Hepatocyte (in vitro differentiated cells): ENCODE measurements around the gene CLIC4. TPM values are rescaled to one million over a fixed set of nuclear protein-coding genes. Genes with fewer than 3 reads are reported as not detected.

ENCODE experiments used
- DNase-seq: peaks from one replicate; pipeline ENCODE4 v3.0.0-alpha.2; 2016; ENCODE audit warnings: low spot score
- H2AFZ ChIP-seq: fragments of 200-600 bp; sonication (generic); 2 replicates; pipeline ENCODE4 v1.6.0; 2016; ENCODE audit warnings: antibody characterized with exemption, mild to moderate bottlenecking
- H3K27ac ChIP-seq: fragments of 200-600 bp; sonication (generic); 2 replicates; pipeline ENCODE4 v1.5.1; 2016; ENCODE audit warnings: mild to moderate bottlenecking
- H3K27me3 ChIP-seq: fragments of 200-600 bp; sonication (generic); 2 replicates; pipeline ENCODE4 v1.6.1; 2016
- H3K36me3 ChIP-seq: fragments of 200-600 bp; sonication (generic); replicated peaks from 2 replicates; pipeline ENCODE4 v1.5.1; 2016; ENCODE audit warnings: low read depth; ENCODE audit not compliant: insufficient read depth
- H3K4me1 ChIP-seq: fragments of 200-600 bp; sonication (generic); 2 replicates; pipeline ENCODE4 v1.5.1; 2016; ENCODE audit warnings: mild to moderate bottlenecking, moderate library complexity; ENCODE audit not compliant: insufficient read depth
- H3K4me2 ChIP-seq: fragments of 200-600 bp; sonication (generic); 2 replicates; pipeline ENCODE4 v1.6.0; 2016
- H3K4me3 ChIP-seq: fragments of 200-600 bp; sonication (generic); 2 replicates; pipeline ENCODE4 v1.5.1; 2016; ENCODE audit warnings: mild to moderate bottlenecking
- H3K79me2 ChIP-seq: fragments of 200-600 bp; sonication (generic); 2 replicates; pipeline ENCODE4 v1.6.0; 2017; ENCODE audit warnings: mild to moderate bottlenecking
- H3K9me2 ChIP-seq: fragments of 200-600 bp; sonication (generic); replicated peaks from 2 replicates; pipeline ENCODE4 v1.6.0; 2017; ENCODE audit warnings: mild to moderate bottlenecking; ENCODE audit not compliant: insufficient read depth
- H3K9me3 ChIP-seq: fragments of 200-600 bp; sonication (generic); 2 replicates; pipeline ENCODE4 v1.5.1; 2016; ENCODE audit warnings: low read depth, mild to moderate bottlenecking
- H4K20me1 ChIP-seq: fragments of 200-600 bp; sonication (generic); 2 replicates; pipeline ENCODE4 v1.6.0; 2016; ENCODE audit warnings: mild to moderate bottlenecking; ENCODE audit not compliant: insufficient read depth, poor library complexity, severe bottlenecking
- EZH2 ChIP-seq: fragments of 200-600 bp; sonication (generic); IDR thresholded peaks from 2 replicates; pipeline ENCODE4 v1.6.1; 2016; ENCODE audit warnings: antibody characterized with exemption, mild to moderate bottlenecking, borderline replicate concordance
- EZH2phosphoT487 ChIP-seq: fragments of 200-600 bp; sonication (generic); IDR thresholded peaks from one replicate; pipeline ENCODE4 v1.6.1; 2018; ENCODE audit warnings: antibody characterized with exemption, mild to moderate bottlenecking, low read depth, moderate library complexity; ENCODE audit not compliant: unreplicated experiment, severe bottlenecking
- WGBS: methylation state at CpG from one replicate; pipeline ENCODE4 v1.1.6; 2016; ENCODE audit warnings: low lambda C conversion rate; ENCODE audit errors: missing lambda C conversion rate; 5-methylcytosine and 5-hydroxymethylcytosine counted together
- polyA plus RNA-seq: library from polyadenylated mRNA; unstranded; fragments of >200 nt; fragmentation: Nextera tagmentation; extraction: Ambion mirVana; gene quantifications from 2 replicates; pipeline ENCODE4 v1.2.1, GENCODE V29; 2016
- total RNA-seq: library from RNA; depleted of rRNA; stranded (reverse); fragments of >200 nt; gene quantifications from 2 replicates; pipeline ENCODE4 v1.2.3, GENCODE V29; 2014
- TF ChIP-seq, protein P1 (sequence below): fragments of 200-600 bp; sonication (generic); IDR thresholded peaks from 2 replicates; pipeline ENCODE4 v1.5.1; 2016; ENCODE audit warnings: antibody characterized with exemption, mild to moderate bottlenecking; ENCODE audit not compliant: poor library complexity

CLIC4 gene
- total and polyA plus RNA-seq, 2 experiments from 2014 or later, result 146 to 259 TPM

GRCh38 chr1:24855474-24855873 is 110.2 kb downstream of the CLIC4 start:
- Histone ChIP-seq H3K4me3 (no peak overlapping the region), H3K9me2 (no peaks in the 10 kb centered on the region), H3K4me1 (no peaks in the 10 kb centered on the region), H3K27me3 (no peaks in the 10 kb centered on the region), H3K9me3 (no peaks in the 10 kb centered on the region), H3K4me2 (no peak overlapping the region), H3K79me2 (no peaks in the 10 kb centered on the region), H3K27ac (no peak overlapping the region), H4K20me1 (no peaks in the 10 kb centered on the region), H3K36me3 (no peaks in the 10 kb centered on the region), H2AFZ (no peak overlapping the region)
- TF ChIP-seq, protein P1, sequence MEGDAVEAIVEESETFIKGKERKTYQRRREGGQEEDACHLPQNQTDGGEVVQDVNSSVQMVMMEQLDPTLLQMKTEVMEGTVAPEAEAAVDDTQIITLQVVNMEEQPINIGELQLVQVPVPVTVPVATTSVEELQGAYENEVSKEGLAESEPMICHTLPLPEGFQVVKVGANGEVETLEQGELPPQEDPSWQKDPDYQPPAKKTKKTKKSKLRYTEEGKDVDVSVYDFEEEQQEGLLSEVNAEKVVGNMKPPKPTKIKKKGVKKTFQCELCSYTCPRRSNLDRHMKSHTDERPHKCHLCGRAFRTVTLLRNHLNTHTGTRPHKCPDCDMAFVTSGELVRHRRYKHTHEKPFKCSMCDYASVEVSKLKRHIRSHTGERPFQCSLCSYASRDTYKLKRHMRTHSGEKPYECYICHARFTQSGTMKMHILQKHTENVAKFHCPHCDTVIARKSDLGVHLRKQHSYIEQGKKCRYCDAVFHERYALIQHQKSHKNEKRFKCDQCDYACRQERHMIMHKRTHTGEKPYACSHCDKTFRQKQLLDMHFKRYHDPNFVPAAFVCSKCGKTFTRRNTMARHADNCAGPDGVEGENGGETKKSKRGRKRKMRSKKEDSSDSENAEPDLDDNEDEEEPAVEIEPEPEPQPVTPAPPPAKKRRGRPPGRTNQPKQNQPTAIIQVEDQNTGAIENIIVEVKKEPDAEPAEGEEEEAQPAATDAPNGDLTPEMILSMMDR, result no peak
- TF ChIP-seq EZH2phosphoT487 (no peak), EZH2 (no peak)
- 88% methylated on average over 5 of the region's 5 CpGs for WGBS
- DNase-seq, result no peak

DNA sequence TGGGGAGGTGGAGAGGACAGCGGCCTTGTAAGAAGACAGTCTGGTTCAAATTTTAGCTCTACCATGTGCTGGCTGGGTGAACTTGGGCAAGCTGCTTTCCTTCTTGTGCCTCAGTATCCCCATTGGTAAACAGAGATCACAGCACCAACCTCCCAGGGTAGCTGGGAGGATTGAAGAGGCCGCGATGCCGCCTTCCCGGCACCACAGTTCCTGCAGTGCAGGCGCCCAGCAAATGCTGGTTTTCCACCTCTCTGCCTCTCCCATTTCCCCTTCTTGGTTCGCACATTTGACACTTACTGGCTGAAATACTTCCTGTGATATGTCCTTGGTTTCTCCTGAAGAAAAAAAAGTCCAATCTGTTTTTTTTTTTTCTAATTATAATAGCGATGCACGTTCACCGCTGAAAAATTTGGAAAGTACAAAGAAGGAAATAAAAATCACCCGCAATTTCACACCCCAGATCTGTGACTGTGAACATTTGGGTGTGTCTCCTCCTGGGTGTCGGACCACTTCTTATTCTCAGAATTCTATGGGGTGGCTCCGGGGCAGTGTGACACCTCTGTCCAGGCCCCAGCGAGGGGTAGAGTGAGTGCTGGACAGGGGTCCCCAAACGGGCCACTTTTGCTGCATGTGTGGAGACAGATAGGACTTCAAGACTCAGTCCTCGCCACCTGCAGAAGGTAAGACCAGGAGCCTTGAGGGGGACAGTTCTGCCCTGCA is 111.7 kb downstream of the CLIC4 start:
- Histone ChIP-seq H3K27ac (no peak overlapping the region), H3K4me3 (no peak overlapping the region), H3K4me1 (no peaks in the 10 kb centered on the region), H3K9me2 (no peaks in the 10 kb centered on the region), H3K4me2 (peak overlapping the region; percentile 16), H4K20me1 (no peaks in the 10 kb centered on the region), H3K36me3 (no peaks in the 10 kb centered on the region), H2AFZ (no peak overlapping the region), H3K9me3 (no peaks in the 10 kb centered on the region), H3K79me2 (no peaks in the 10 kb centered on the region), H3K27me3 (no peaks in the 10 kb centered on the region)
- DNase-seq, result no peak
- TF ChIP-seq EZH2 (no peak), EZH2phosphoT487 (no peak)
- TF ChIP-seq, protein P1, result no peak
- 90% methylated on average over 16 of the region's 16 CpGs for WGBS

- WGBS, result 64% methylated on average over 6 of the region's 6 CpGs
- H3K36me3 ChIP-seq, result no peaks in the 10 kb centered on the region
- H3K27ac ChIP-seq, result peak overlapping the region; percentile 35
- no peak for DNase-seq
- no peaks in the 10 kb centered on the region for H3K9me3 ChIP-seq
- no peaks in the 10 kb centered on the region for H3K79me2 ChIP-seq
- no peaks in the 10 kb centered on the region for H3K9me2 ChIP-seq
- TF ChIP-seq EZH2phosphoT487, result no peak
- TF ChIP-seq, protein P1, result peak; percentile 2
- H3K27me3 ChIP-seq, result no peaks in the 10 kb centered on the region
- H4K20me1 ChIP-seq, result no peaks in the 10 kb centered on the region
- no peak overlapping the region for H2AFZ ChIP-seq
- H3K4me3 ChIP-seq, result no peak overlapping the region
- H3K4me1 ChIP-seq, result peaks cover 3% of the 10 kb centered on the region
- H3K4me2 ChIP-seq, result peak overlapping the region; percentile 16
Measured at GRCh38 chr1:24857507-24858133, 112.4 kb downstream of the CLIC4 start.
